Neuronal stem cell (in vitro differentiated cells): Measurements from ENCODE around the gene ZBTB20.

Experiments
- DNase-seq: peaks from one replicate; pipeline ENCODE4 v3.0.0-alpha.2; 2013; ENCODE audit warnings: low spot score
- H2AFZ ChIP-seq: one replicate; pipeline ENCODE4 v1.6.1; 2013; ENCODE audit warnings: mild to moderate bottlenecking, low read length, inconsistent platforms
- H2AK5ac ChIP-seq: 2 replicates; pipeline ENCODE4 v1.6.1; 2013; ENCODE audit warnings: low read depth, mild to moderate bottlenecking, inconsistent platforms, low read length, moderate library complexity, mixed read lengths
- H2BK120ac ChIP-seq: 2 replicates; pipeline ENCODE4 v1.6.1; 2013; ENCODE audit warnings: low read depth, mild to moderate bottlenecking, inconsistent platforms, low read length, moderate library complexity, mixed read lengths
- H2BK12ac ChIP-seq: one replicate; pipeline ENCODE4 v1.6.1; 2013; ENCODE audit warnings: low read length, inconsistent platforms
- H2BK15ac ChIP-seq: 2 replicates; pipeline ENCODE4 v1.6.1; 2013; ENCODE audit warnings: mild to moderate bottlenecking, low read length, inconsistent platforms, mixed read lengths
- H2BK5ac ChIP-seq: one replicate; pipeline ENCODE4 v1.6.1; 2013; ENCODE audit warnings: inconsistent platforms, mild to moderate bottlenecking, low read length, moderate library complexity
- H3K14ac ChIP-seq: one replicate; pipeline ENCODE4 v1.6.1; 2013; ENCODE audit warnings: low read length, inconsistent platforms
- H3K18ac ChIP-seq: 2 replicates; pipeline ENCODE4 v1.6.1; 2013; ENCODE audit warnings: low read length, inconsistent platforms
- H3K23ac ChIP-seq: 2 replicates; pipeline ENCODE4 v1.6.1; 2013; ENCODE audit warnings: low read depth, mild to moderate bottlenecking, mixed read lengths, low read length, inconsistent platforms; ENCODE audit not compliant: poor library complexity
- H3K27ac ChIP-seq: replicated peaks from 3 replicates; pipeline ENCODE4 v1.5.1; 2013; ENCODE audit warnings: low read length, inconsistent platforms
- H3K27me3 ChIP-seq, 3 experiments: 2 replicates each; pipeline ENCODE4 v1.6.1; 2013; ENCODE audit warnings: low read length in 3 of 3, mild to moderate bottlenecking in 2 of 3, inconsistent platforms in 1 of 3, low read depth in 1 of 3, mixed read lengths in 1 of 3, moderate library complexity in 1 of 3; ENCODE audit not compliant: control insufficient read depth in 3 of 3, insufficient read depth in 3 of 3
- H3K36me3 ChIP-seq, 2 donors: replicated peaks in 1 of 2; 2 replicates each; pipeline ENCODE4 v1.6.1; 2013; ENCODE audit warnings: low read length in 2 of 2; ENCODE audit not compliant: control insufficient read depth in 2 of 2, insufficient read depth in 2 of 2
- H3K4ac ChIP-seq: 2 replicates; pipeline ENCODE4 v1.6.1; 2013; ENCODE audit warnings: inconsistent platforms, mild to moderate bottlenecking, low read length, moderate library complexity
- H3K4me1 ChIP-seq, 2 donors: 1 replicate in 1 of 2; 2 replicates in 1 of 2; pipeline ENCODE4 v1.6.1; 2013; ENCODE audit warnings: low read length in 2 of 2, low read depth in 1 of 2; ENCODE audit not compliant: control insufficient read depth in 2 of 2, insufficient read depth in 1 of 2
- H3K4me2 ChIP-seq: one replicate; pipeline ENCODE4 v1.6.1; 2013; ENCODE audit warnings: mild to moderate bottlenecking, low read length, inconsistent platforms; ENCODE audit not compliant: insufficient read depth, poor library complexity, severe bottlenecking
- H3K4me3 ChIP-seq, 2 donors: 2 replicates each; pipeline ENCODE4 v1.5.1; 2013; ENCODE audit warnings: low read length in 2 of 2, mild to moderate bottlenecking in 2 of 2, inconsistent platforms in 1 of 2, moderate library complexity in 1 of 2
- H3K79me1 ChIP-seq: one replicate; pipeline ENCODE4 v1.6.1; 2013; ENCODE audit warnings: low read depth, mild to moderate bottlenecking, inconsistent platforms, low read length, moderate library complexity
- H3K9ac ChIP-seq: one replicate; pipeline ENCODE4 v1.6.1; 2013; ENCODE audit warnings: mild to moderate bottlenecking, low read depth, low read length, inconsistent platforms; ENCODE audit not compliant: poor library complexity
- H3K9me3 ChIP-seq, 2 donors: replicated peaks in 1 of 2; 2 replicates each; pipeline versions ENCODE3 to v1.6.1; 2013; ENCODE audit warnings: low read length in 2 of 2, mild to moderate bottlenecking in 2 of 2, inconsistent platforms in 1 of 2, low read depth in 1 of 2, mixed read lengths in 1 of 2, moderate library complexity in 1 of 2; ENCODE audit not compliant: control insufficient read depth in 2 of 2, insufficient read depth in 1 of 2
- H4K8ac ChIP-seq: one replicate; pipeline ENCODE4 v1.6.1; 2013; ENCODE audit warnings: low read depth, mild to moderate bottlenecking, inconsistent platforms, low read length, moderate library complexity
- H4K91ac ChIP-seq: one replicate; pipeline ENCODE4 v1.6.1; 2013; ENCODE audit warnings: low read length, low read depth, mild to moderate bottlenecking, inconsistent platforms; ENCODE audit not compliant: poor library complexity
- WGBS, 2 donors: extraction: QIAGEN DNeasy Blood & Tissue Kit; methylation state at CpG; one replicate each; pipeline ENCODE4 v1.1.7; 2013; ENCODE audit warnings: missing lambda C conversion rate in 2 of 2, mixed read lengths in 1 of 2; ENCODE audit not compliant: insufficient read length in 2 of 2, insufficient replicate concordance in 1 of 2; ENCODE audit errors: extremely low coverage in 2 of 2; 5-methylcytosine and 5-hydroxymethylcytosine counted together

Gene ZBTB20

GRCh38 chr3:114572364-114573062, 574.6 kb downstream of the ZBTB20 start:
- Histone ChIP-seq H3K9me3 (no peaks in the 10 kb centered on the region), H4K91ac (no peak overlapping the region), H3K36me3 (no peaks in the 10 kb centered on the region), H3K9ac (no peak overlapping the region), H4K8ac (no peak overlapping the region), H3K4me1 (peaks cover 4 to 5% of the 10 kb centered on the region in 2 donors), H3K4ac (no peak overlapping the region), H3K4me3 (no peak overlapping the region), H2BK120ac (no peak overlapping the region), H3K23ac (no peak overlapping the region), H2AFZ (no peak overlapping the region), H3K4me2 (no peak overlapping the region), H2AK5ac (no peak overlapping the region), H3K79me1 (no peaks in the 10 kb centered on the region), H3K27ac (no peak overlapping the region), H2BK5ac (no peak overlapping the region), H3K27me3 (no peaks in the 10 kb centered on the region), H3K18ac (no peak overlapping the region), H2BK15ac (no peak overlapping the region), H3K14ac (no peak overlapping the region), H2BK12ac (no peak overlapping the region)
- no peak for DNase-seq
- WGBS, 2 donors, result no CpG with 5 or more reads among the region's 3 CpGs

GRCh38 chr3:114571363-114571762, 575.7 kb downstream of the ZBTB20 start:
- no peak overlapping the region for H2AK5ac ChIP-seq
- H3K36me3 ChIP-seq, result no peaks in the 10 kb centered on the region
- H3K14ac ChIP-seq, result no peak overlapping the region
- no peak overlapping the region for H2BK12ac ChIP-seq
- no CpG with 5 or more reads among the region's 3 CpGs for WGBS, 2 donors
- H3K23ac ChIP-seq, result no peak overlapping the region
- H3K4me2 ChIP-seq, result no peak overlapping the region
- peaks cover 4 to 5% of the 10 kb centered on the region in 2 donors for H3K4me1 ChIP-seq
- no peak for DNase-seq
- no peak overlapping the region for H3K4me3 ChIP-seq
- no peak overlapping the region for H4K8ac ChIP-seq
- no peak overlapping the region for H3K4ac ChIP-seq
- no peak overlapping the region for H3K27ac ChIP-seq
- H2BK15ac ChIP-seq, result no peak overlapping the region
- H3K18ac ChIP-seq, result no peak overlapping the region
- no peak overlapping the region for H4K91ac ChIP-seq
- H3K9ac ChIP-seq, result no peak overlapping the region
- no peaks in the 10 kb centered on the region for H3K79me1 ChIP-seq
- H3K9me3 ChIP-seq, result no peaks in the 10 kb centered on the region
- H3K27me3 ChIP-seq, result no peaks in the 10 kb centered on the region
- no peak overlapping the region for H2BK5ac ChIP-seq
- no peak overlapping the region for H2AFZ ChIP-seq
- no peak overlapping the region for H2BK120ac ChIP-seq

DNA sequence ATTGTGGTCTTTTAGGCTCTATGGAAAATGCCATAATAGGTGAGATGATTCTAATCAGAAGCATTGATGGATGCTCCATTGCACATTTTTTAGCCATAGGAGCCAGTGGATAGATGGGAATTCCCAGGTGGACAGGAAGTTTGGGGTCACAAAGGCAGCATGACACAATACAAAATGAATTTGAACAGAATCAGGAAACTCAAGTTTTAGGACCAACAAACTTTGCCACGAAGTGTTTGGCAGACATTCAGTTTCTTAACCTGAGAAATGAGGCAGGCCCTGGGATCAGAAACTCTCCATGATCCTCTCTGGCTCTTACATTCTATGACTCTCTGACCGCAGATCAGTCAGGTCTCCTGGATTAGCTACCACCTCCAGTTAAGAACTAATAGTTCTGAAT, 577.9 kb downstream of the ZBTB20 start:
- Histone ChIP-seq H3K79me1 (no peaks in the 10 kb centered on the region), H3K4me1 (peaks cover 7 to 8% of the 10 kb centered on the region in 2 donors), H3K4ac (no peak overlapping the region), H2AK5ac (no peak overlapping the region), H4K91ac (no peak overlapping the region), H2BK120ac (no peak overlapping the region), H2BK12ac (no peak overlapping the region), H3K23ac (no peak overlapping the region), H3K18ac (no peak overlapping the region), H3K36me3 (no peaks in the 10 kb centered on the region), H3K4me3 (no peak overlapping the region), H3K9me3 (no peaks in the 10 kb centered on the region), H2BK5ac (no peak overlapping the region), H4K8ac (no peak overlapping the region), H2BK15ac (no peak overlapping the region), H3K27me3 (no peaks in the 10 kb centered on the region), H3K9ac (no peak overlapping the region), H3K27ac (no peak overlapping the region), H3K14ac (no peak overlapping the region), H3K4me2 (no peak overlapping the region), H2AFZ (no peak overlapping the region)
- no CpG with 5 or more reads among the region's 2 CpGs for WGBS, 2 donors
- no peak for DNase-seq

- Histone ChIP-seq H3K79me1 (no peaks in the 10 kb centered on the region), H3K9me3 (no peaks in the 10 kb centered on the region), H2AFZ (no peak overlapping the region), H3K9ac (no peak overlapping the region), H2BK120ac (no peak overlapping the region), H3K27ac (no peak overlapping the region), H2BK15ac (no peak overlapping the region), H2AK5ac (no peak overlapping the region), H2BK5ac (no peak overlapping the region), H3K4me3 (no peak overlapping the region), H3K4me1 (peaks cover 7 to 8% of the 10 kb centered on the region in 2 donors), H3K36me3 (no peaks in the 10 kb centered on the region), H4K8ac (no peak overlapping the region), H3K27me3 (no peaks in the 10 kb centered on the region), H2BK12ac (no peak overlapping the region), H3K4me2 (no peak overlapping the region), H3K18ac (peak overlapping the region; percentile 45), H3K4ac (no peak overlapping the region), H3K23ac (no peak overlapping the region), H4K91ac (no peak overlapping the region), H3K14ac (no peak overlapping the region)
- DNase-seq, result no peak
- no CpG with 5 or more reads among the region's 2 CpGs for WGBS, 2 donors
Observed at GRCh38 chr3:114567771-114568170, 579.3 kb downstream of the ZBTB20 start.
